PFSK-1 (cell line): ENCODE results near the gene PIP5KL1.

Experiments used
- POLR2AphosphoS5 ChIP-seq: IDR thresholded peaks from 2 replicates; pipeline ENCODE4 v1.6.1; 2012; ENCODE audit warnings: low read depth, mild to moderate bottlenecking, control low read depth, low read length, moderate library complexity
- SIN3A ChIP-seq: IDR thresholded peaks from 2 replicates; pipeline ENCODE4 v1.6.1; 2012; ENCODE audit warnings: mild to moderate bottlenecking, low read length, moderate library complexity, borderline replicate concordance; ENCODE audit not compliant: insufficient read depth
- TAF1 ChIP-seq: IDR thresholded peaks from 2 replicates; pipeline ENCODE4 v1.6.1; 2012; ENCODE audit warnings: low read length, control low read depth, borderline replicate concordance; ENCODE audit not compliant: insufficient read depth
- TF ChIP-seq, protein P1 (sequence below), 2 experiments: IDR thresholded peaks; 2 replicates each; pipeline versions ENCODE4 v1.6.1 to v1.8.0; 2011 to 2012; ENCODE audit warnings: low read depth in 2 of 2, low read length in 2 of 2, control low read depth in 1 of 2, inconsistent platforms in 1 of 2, mild to moderate bottlenecking in 1 of 2, moderate library complexity in 1 of 2; ENCODE audit not compliant: insufficient read depth in 1 of 2

DNA sequence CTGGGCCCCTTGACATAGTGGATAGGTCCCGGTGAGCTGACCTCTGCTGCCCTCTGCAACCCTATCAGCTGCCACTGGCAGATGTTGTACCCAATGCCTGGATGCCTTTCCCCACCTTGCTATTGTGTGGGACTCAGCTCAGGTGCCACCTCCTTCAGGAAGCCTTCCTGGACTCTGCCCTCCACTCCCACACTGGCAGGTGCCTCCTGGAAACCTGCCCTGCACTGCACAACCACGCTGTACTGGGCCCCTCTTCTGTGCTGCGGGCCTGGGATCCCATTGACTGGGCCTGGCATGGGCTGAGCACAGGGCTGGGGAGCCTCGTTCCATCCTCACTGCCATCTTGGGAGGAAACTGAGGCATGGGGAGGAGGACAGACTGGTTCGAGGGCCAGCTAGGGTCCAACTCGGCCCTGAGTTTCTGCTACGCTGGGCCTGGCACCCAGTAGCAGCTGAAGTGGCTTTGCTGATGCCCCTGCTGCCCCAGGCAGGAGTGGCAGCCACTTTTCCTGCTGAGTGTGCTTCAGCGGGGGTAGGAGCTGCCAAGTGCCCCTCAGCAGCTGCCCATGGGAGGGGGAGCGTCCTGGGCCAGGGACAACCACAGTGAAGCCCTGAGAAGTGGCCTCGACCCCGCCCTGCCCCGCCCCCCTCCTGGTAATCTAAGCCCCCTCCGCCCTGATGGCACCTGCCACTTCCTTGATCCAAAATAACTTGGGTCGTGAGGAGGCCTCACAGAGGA lies 54.4 kb downstream of the PIP5KL1 start:
- no peak for TF ChIP-seq POLR2AphosphoS5
- TF ChIP-seq SIN3A: no peak
- TF ChIP-seq, protein P1, sequence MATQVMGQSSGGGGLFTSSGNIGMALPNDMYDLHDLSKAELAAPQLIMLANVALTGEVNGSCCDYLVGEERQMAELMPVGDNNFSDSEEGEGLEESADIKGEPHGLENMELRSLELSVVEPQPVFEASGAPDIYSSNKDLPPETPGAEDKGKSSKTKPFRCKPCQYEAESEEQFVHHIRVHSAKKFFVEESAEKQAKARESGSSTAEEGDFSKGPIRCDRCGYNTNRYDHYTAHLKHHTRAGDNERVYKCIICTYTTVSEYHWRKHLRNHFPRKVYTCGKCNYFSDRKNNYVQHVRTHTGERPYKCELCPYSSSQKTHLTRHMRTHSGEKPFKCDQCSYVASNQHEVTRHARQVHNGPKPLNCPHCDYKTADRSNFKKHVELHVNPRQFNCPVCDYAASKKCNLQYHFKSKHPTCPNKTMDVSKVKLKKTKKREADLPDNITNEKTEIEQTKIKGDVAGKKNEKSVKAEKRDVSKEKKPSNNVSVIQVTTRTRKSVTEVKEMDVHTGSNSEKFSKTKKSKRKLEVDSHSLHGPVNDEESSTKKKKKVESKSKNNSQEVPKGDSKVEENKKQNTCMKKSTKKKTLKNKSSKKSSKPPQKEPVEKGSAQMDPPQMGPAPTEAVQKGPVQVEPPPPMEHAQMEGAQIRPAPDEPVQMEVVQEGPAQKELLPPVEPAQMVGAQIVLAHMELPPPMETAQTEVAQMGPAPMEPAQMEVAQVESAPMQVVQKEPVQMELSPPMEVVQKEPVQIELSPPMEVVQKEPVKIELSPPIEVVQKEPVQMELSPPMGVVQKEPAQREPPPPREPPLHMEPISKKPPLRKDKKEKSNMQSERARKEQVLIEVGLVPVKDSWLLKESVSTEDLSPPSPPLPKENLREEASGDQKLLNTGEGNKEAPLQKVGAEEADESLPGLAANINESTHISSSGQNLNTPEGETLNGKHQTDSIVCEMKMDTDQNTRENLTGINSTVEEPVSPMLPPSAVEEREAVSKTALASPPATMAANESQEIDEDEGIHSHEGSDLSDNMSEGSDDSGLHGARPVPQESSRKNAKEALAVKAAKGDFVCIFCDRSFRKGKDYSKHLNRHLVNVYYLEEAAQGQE (IDR thresholded peaks at IDR 0.05; ENCODE audit: insufficient read depth in 1 of 2, low read depth in 2 of 2, low read length in 2 of 2): no peak
- no peak for TF ChIP-seq TAF1
